Stimulated activated CD8-positive, alpha-beta memory T cell treated with anti-CD3 and anti-CD28 coated beads, Interleukin-12 subunit alpha, Interleukin-12 subunit beta, amount 100 ng/mL, for 24 hours (primary cell): Measurements from ENCODE around the gene DKKL1.
"Not testable (repeated sequence)": the region's sequence is repeated elsewhere in the genome, so short reads cannot be mapped to it uniquely, and the experiment has no call there.

Experiments used
- DNase-seq: peaks from one replicate; pipeline ENCODE4 v3.0.0-alpha.2; 2020; ENCODE audit errors: extremely low read depth

DKKL1 gene

DNA sequence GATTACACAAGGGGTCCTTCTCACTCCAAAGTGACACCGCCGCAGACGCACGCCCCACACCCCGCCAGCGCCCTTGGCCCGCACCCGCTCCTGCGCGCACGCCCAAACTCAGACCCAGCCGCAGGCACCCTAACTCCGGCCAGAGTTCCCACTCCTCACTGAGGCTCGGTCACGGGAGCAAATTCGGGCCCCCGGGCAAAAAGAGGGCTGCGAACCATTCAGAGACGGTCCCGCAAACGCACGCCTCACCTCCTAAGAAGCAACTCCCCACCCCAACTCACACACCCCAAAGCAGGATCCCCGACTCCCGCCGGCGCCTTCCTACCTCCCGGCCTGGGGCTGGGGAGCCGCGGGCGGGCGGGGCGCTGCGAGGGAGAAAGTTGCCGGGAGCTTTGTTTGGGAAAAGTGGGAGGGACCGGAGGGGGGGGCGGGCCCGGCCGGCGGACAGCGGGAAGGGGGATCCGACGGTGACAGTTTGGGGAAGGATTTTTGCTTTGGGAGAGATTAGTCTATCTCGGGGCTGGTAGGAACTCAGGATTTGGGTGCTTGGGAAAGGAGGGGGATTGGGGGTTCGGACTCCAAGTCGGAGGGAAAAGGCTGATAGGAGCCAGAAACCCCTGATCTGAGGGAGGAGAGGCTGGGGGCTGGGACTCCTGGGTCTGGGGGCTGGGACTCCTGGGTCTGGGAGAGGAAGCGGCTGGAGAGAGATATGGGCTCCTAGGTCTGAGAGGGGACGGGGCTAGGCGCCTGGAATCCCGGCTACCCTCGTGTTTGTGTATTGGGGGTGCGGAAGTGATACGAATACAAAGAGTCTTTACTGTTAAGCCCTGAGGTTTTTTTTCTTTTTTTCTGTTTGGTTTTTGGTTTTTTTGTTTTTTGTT, 1.4 kb upstream of the DKKL1 start, which contains the start of gene TEAD2:
Gene TEAD2 (minus strand): TSS at position 369 of the 881 bp plus-strand sequence. CDS start 2,341 bp downstream, outside the sequence.
- no peak for DNase-seq

DNA sequence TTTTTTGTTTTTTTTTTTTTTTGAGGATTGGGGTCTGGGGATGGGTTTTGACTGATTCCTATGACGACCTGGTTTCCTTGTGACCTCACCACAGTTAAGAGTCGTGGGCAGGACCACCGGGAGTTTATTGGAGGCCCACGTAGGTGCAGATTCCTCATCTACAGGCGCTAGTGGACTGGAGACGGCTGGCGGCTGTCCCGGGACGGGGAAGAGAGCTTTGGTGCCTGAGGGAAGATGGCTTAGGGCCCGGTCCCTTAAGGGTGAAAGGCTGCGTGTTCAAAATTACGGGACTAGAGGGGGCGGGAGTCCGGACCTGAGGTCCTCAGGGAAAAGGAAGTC, 779 bp upstream of the DKKL1 start:
- no peak for DNase-seq

DNA sequence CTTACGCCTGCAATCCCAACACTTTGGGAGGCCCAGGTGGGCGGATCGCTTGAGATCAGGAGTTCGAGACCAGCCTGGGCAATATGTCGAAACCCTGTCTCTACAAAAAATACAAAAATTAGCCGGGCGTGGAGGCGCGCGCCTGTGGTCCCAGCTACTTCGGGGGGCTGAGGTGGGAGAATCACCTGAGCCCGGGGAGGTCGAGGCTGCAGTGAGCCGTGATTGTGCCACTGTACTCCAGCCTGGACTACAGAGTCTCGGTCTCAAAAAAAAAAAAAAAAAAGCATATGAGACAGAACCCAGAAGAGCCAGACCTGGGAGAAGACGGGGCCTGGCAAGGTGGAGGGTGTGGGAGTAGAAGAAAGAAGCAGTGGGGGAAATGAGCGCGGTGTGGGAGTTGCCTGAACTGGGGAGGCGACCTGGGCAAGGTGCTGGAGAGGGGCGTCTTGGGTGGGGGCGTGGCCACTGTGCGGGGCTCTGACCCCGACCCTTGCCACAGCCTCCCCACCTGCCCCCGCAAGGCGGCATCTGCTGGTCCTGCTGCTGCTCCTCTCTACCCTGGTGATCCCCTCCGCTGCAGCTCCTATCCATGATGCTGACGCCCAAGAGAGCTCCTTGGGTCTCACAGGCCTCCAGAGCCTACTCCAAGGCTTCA, 533 bp downstream of the DKKL1 start:
- DNase-seq, result no peak

DNA sequence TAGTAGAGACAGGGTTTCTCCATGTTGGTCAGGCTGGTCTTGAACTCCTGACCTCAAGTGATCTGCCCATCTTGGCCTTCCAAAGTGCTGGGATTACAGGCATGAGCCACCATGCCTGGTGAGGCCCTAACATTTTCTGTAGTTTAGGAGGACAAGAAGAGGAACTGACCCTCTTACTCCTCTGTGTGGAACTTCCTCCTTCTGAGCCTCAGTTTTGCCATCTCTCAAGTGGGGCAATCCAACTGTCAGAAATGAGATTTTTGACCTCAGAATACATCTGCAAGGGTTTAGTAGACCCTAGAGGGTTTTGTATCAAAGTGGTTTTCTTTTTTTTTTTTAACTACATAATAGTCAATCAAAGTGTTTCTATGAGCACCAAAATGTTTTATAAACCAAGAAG, 2.4 kb downstream of the DKKL1 start:
- DNase-seq, result no peak

DNA sequence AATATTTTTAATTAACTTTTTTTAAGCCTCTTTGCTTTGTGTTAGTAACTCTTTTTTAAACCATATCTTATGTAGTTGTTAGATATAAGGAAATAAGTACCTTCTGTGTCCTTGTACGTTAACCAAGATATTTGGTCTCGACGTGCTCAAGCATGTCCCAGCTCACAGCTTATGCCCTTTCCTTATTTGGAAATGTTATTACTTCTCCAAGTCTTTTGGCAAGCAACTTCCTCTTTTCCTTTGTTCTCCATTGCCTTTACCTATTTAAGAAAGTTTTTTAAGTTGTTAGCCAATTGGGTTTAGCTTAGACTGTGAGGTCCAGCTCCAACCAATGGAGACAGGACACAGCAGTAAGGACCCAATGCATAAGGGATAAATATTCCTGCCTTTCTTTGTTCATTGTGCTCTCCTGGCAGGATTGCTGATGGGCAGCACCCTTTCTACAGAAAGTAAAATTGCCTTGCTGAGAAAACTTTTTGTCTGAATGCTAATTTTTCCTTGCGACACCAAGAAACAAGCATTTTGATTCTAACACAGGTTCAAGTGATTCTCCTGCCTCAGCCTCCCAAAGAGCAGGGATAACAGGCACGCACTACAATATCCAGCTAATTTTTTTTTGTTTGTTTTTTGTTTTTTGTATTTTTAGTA, 5.2 kb downstream of the DKKL1 start:
- no peak for DNase-seq

DNA sequence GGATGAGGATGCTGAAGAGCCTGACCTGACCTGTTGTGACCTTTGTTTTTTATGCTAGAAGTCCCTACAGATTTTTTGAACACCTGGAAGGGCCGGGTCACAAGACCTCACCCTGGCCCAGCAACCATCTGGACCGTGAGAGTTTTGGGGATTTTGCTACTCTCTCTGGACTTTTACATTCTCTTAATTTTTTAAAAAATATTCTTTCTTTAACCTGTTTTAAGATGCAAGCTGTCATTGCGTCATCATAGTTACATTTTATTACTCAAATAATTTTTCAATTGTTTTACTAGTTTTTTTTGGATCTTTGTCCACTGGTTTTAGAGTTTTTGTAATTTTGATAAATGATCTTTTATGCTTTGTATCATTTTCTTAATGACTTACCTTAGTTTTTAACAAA, 7.5 kb downstream of the DKKL1 start:
- DNase-seq, result no peak

DNA sequence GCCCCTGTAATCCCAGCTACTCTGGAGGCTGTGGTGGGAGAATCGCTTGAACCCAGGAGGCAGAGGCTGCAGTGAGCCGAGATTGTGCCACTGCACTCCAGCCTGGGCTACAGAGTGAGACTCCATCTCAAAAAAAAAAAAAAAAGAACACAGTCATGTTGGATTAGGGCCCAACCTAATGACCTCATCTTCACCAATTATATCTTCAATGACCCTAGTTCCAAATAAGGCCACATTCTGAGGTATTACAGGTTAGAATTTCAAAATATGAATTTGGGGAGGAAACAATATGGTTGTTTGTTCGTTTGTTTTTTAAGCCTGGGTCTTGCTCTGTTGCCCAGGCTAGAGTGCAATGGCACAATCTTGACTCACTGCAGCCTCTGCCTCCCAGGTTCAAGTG, 9.5 kb downstream of the DKKL1 start:
- DNase-seq, result not testable (repeated sequence)

DNA sequence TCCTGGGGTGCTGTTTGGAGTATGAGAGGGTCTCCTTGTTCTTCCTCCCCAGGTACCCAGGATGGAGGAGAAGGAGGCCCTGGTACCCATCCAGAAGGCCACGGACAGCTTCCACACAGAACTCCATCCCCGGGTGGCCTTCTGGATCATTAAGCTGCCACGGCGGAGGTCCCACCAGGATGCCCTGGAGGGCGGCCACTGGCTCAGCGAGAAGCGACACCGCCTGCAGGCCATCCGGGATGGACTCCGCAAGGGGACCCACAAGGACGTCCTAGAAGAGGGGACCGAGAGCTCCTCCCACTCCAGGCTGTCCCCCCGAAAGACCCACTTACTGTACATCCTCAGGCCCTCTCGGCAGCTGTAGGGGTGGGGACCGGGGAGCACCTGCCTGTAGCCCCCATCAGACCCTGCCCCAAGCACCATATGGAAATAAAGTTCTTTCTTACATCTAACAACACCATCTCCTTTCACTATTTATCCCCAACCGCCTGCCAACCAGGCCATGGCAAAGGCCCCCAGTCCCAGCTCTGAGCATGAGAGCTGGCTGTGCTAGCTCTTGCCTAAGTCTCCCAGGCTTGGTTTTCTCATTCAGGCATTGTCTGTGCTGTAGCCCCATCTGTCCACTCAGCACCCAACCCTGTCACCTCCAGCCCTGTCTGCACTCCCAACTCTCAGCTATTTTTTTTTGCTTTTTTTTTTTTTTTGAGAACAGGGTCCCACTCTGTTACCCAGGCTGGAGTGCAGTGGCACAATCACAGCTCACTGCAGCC, 11.2 kb downstream of the DKKL1 start:
- no peak for DNase-seq

DNA sequence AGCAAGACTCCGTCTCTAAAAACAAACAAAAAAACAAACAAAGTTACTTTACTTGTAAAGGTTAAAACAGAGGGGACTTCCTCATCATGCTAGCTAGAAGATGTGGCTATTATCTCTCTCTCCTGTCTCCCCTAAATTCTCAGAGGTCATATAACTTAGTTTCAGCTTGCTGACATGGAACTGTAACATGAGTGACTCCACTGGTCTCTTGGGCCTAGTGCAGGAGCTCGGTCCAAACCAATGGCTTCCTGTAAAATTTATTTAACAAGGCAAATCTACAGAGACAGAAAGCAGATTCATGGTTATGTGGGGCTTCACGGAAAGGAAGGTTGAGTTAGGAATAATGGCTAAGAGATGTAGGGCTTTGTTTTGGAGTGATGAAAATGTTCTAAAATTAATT, 14.8 kb downstream of the DKKL1 start:
- DNase-seq, result no peak

DNA sequence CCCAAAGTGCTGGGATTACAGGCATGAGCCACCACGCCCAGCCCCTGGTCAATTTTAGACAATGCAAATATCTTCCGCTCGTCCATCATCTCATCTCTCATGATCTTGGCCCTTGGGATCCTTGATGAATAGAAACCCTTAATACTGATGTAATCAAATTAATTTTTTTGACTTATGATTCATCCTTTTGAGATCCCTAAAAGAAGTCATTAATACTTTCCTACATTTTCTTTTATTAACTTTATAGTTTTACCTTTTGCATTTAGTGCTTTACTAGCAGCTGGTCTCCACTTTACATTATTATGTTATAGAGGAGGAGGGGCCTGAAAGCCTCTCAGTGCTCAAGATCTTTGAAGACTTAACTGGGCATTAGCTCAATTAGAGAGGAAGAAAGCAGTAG, 16.7 kb downstream of the DKKL1 start:
- DNase-seq, result no peak

DNA sequence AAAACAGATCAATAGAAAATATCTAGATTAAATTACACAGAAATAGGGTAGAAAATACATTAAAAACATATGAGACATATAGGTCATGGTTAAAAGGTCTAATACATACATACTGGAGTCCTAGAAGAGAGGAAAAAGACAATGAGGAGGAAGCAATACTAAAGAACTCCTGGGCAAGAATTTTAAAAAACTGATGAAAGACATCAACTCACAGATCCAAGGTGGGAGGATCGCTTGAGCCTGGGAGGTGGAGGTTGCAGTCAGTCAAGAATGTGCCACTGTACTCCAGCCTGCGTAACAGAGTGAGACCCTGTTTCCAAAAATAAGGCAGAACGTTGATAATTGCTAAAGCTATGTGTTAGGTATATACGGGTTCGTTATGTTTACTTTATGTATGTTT, 19.0 kb downstream of the DKKL1 start:
- DNase-seq, result no peak

DNA sequence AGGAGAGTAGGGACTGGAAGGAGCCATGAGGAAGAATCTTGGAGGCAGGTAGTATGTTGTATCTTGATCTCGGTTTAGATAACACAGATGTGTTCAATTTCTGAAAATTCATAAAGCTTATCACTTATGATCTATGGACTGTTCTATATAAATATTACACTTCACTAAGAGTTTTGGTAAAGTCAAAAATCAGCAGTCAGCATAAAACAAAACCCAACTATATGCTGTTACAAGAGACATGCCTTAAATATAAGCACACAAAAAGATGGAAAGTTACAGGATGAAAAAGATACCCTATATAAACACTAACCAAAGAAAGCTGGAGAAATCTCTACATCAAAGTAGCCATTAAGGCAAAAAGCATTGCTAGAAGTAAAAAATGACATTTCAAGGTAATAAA, 19.9 kb downstream of the DKKL1 start:
- DNase-seq, result no peak

DNA sequence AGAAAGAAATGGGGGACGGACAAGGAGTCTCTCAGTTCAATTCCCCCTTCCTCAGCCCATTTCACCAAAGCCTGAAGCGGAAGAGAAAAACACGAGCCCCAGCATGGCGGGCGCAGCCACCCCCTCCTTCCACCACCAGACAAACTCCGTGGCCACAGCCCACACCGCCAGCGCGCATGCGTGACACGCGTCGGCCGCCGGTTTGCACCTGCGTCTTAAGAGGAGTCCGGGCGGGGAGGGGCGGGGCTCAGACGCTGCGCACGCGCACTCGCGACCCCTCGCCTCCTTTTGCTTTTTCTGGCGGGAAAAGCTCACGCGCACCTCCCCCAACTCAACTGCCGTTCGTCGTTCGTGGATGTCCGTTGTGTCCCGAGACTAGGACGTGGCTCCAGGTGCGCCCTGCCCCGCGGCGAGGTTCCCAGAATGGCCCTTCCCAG, 24.3 kb downstream of the DKKL1 start, which contains the start of gene KASH5:
Gene KASH5 (plus strand): TSS at position 314 of the 437 bp plus-strand sequence. CDS start 2,635 bp downstream, outside the sequence.
- DNase-seq, result peak; percentile 76

DNA sequence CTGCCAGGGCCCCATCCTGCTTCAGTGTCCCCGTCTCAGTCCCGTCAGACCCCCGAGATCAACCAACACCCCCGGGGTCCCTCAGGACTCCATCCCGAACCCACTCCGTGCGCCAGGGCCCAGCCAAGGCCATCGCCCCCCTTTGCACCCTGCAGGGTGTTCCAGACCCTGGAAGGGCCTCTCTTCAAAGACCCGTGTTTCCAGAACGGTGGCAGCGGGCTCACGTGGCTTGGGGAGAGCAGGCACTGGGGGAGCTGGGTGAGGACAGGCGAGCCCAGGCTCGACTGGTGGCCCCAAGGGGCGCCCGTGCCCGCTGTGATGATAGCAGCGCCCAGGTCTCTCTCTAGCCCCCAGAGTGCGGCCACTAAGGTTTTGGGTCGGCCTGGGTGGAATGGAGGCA, 25.7 kb downstream of the DKKL1 start:
- no peak for DNase-seq

DNA sequence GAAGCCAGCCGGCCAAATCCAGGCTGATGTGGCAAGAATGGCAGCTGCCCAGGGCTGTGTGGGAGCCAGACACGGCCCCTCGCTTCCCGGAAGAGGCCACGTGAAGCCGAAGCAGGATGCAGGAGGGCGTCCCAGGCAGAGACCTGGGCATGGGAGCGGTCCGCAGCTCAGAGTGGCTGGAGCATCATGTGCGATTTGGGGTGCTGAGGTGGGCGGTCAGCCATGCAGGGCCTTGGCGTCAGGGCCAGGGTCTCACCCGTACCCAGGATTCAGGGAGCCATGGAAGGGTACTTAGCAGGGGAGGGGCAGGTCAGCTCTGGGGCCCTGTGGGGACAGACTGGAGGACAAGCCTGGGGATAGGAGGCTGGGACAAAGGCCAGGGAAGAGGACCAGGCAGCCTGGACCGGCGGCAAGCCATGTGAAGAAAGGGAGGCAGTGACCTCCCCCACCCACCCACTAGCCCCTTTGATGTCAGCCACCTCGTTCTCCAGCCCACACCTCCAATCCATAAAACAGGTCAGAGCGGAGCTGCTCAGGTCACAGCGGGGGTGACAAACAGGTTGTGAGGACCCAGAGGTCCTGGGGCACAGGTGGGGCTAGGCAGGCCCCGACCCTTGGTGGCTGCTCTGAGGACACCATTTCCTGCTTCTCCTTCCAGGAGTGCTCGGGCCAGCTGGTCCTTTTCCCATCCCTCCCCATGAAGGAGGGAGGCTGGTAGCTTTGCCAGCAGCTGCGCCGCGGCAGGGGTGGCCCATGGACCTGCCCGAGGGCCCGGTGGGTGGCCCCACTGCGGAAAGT, 26.7 kb downstream of the DKKL1 start:
- no peak for DNase-seq

DNA sequence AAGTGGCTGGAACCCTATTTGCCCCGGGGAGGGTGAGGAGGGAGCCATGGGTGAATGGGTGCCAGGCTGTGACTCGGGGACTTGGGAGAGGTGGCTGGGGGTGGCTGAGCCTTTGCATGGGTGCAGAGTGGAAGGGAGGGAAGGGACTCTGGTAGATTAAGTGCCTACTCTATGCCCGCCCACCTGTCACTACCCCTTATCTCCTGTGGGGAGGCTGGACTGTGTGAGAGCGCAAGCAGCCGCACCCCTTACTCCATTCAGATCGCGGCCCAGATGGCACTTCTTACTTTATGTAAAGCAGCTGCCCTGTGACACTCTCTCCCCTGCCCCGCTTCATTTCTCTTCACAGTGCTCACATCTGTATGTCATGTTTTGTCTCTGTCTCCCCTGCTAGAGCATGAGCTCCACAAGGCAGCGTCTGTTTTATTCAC, 27.3 kb downstream of the DKKL1 start:
- DNase-seq, result no peak

DNA sequence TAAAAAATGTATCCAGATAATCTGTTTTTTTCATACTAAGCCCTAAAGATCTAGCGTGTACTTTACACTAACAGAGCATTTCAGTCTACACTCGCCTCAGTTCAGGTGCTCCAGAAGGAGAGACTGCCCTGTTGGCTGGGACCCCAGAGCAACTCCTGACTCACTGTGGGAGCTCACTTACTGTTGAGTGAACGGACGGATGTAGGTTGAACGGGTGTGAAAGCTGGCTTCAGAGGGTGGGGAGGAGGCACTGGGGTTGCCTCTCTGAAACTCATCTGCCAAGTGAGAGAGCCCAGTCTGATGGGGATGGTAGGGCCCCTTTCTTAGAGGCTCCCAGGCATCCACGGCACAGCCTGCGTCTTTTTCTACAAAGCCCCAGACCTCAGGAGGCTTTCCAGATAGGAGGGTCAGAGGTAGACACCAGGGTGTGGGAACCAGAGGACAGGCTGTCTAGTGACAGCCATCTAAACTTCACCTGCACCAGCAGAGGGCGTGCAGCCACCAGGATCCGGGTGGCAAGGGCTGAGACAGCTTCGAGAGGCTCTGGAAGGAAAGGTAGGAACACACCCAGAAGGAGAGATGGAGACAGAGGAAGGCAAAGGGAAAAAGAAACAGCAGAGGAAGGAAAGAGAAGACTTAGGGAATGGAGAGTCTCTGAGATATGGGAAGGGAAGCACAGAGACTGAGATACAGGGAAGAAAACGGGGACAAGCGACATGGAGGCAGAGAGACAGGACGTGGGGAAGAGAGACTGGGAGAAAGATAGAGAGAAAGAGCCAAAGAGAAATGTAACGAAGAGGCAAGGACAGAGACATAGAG, 28.1 kb downstream of the DKKL1 start:
- DNase-seq, result peak; percentile 46

DNA sequence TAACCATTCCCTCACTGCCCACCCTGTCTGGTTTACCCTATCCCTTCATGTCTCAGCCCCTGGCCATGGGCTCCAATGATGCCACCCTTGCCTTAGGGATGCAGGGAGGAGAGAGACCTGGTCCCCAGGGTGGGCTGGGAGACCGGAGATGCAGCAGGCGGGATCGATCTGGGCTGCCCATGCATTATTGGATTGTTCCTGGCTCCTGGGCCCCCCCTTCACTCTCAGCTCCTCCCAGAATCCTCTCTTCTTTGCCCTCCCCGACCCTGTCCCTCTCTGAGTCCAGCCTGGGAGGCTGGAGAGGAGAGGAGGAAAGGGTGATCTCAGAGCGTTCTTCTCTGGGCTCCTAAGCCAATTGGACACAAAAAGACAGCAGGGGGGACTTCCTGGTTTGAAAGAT, 30.2 kb downstream of the DKKL1 start:
- no peak for DNase-seq

DNA sequence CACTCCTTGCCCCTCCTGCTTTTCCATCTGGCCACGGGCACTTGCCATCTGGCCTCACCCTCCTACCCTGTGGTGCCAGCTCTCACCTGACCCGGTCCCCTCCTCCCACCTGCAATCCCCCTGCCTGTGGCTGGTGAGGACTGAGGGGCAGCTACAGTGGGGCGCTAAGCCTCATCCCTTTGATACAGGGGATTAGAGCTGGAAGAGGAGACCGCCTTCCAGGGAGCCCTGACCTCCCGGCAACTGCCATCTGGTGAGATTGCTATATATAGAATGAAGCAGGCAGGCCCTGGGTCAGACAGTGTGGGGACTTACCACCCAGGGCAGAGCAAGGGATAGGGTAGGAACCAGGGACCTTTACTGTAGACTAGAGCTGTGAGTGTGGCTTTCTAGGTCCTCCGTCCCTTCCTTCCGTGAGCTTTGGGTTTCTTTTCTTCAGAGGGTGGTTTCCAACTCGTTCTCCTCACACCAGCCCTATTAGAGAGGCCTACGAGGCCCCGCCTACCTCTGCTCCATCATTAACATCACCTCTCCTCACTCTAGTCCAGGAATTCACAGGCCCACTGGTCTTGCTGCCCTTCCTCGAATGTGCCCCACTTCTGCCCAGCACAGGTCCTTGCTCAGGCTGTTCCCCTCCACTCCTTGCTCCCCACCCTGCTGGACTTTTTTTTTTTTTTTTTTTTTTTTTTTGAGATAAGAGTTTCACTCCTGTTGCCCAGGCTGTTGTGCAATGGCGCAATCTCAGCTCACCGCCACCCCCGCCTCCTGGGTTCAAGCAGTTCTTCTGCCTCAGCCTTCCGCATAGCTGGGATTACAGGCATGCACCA, 32.1 kb downstream of the DKKL1 start:
- DNase-seq, result no peak
